Psoas muscle (tissue), 8 donors: ENCODE data around the gene CCDC175. TPM values are rescaled to one million over a fixed set of nuclear protein-coding genes. Genes with fewer than 3 reads are reported as not detected.

ENCODE experiments used
- ATAC-seq, 4 donors: fragments of 200-7000 bp; cut with Tn5 transposase; one replicate each; pipeline ENCODE4 v1.9.1; 2020; ENCODE audit warnings: moderate library complexity in 3 of 4, mild to moderate bottlenecking in 2 of 4
- DNase-seq, 2 donors: peaks; one replicate each; pipeline ENCODE4 v3.0.0-alpha.2; 2020
- H3K27ac ChIP-seq: fragments of 200-600 bp; one replicate; pipeline ENCODE4 v1.8.0; 2022
- H3K27me3 ChIP-seq, 3 donors: fragments of 200-600 bp in 1 of 3; one replicate each; pipeline versions ENCODE4 v1.6.1 to v1.8.0; 2013 to 2022; ENCODE audit warnings: low read length in 2 of 3, mild to moderate bottlenecking in 2 of 3, moderate library complexity in 1 of 3; ENCODE audit not compliant: insufficient read depth in 3 of 3
- H3K36me3 ChIP-seq, 2 donors: fragments of 200-600 bp in 1 of 2; one replicate each; pipeline versions ENCODE4 v1.6.1 to v1.8.0; 2013 to 2022; ENCODE audit warnings: low read depth in 1 of 2, mild to moderate bottlenecking in 1 of 2, moderate library complexity in 1 of 2; ENCODE audit not compliant: insufficient read depth in 1 of 2
- H3K4me1 ChIP-seq: fragments of 200-600 bp; one replicate; pipeline ENCODE4 v1.8.0; 2022
- H3K4me3 ChIP-seq: fragments of 200-600 bp; one replicate; pipeline ENCODE4 v1.8.0; 2022; ENCODE audit warnings: mild to moderate bottlenecking
- H3K9me3 ChIP-seq: fragments of 200-600 bp; one replicate; pipeline ENCODE4 v1.8.0; 2022
- WGBS, 3 donors: extraction: QIAGEN DNeasy Blood & Tissue Kit; methylation state at CpG; one replicate each; pipeline versions ENCODE4 v1.1.6 to v1.1.7; 2013; 5-methylcytosine and 5-hydroxymethylcytosine counted together
- intact Hi-C, 2 donors: fragments of 100-400 bp; cut with DNase I; formaldehyde crosslinking; loops; one replicate each; pipeline versions ENCODE4 v1.11.0 to v1.14.2; 2022
- polyA plus RNA-seq, 3 donors: library from polyadenylated mRNA; stranded (reverse); fragments of 200-250 nt; gene quantifications; one replicate each; pipeline ENCODE4 v1.2.3, GENCODE V29; 2013
- total RNA-seq, 4 donors: library from RNA; stranded (reverse); fragmentation: NEBNext Ultra II Directional in 2 of 4; extraction: Animal tissue kit (Norgen Biotek cat#: 25700) in 2 of 4; gene quantifications; one replicate each; pipeline versions ENCODE4 v1.2.1 to v1.2.4, GENCODE V29; 2021 to 2023
- TF ChIP-seq, protein P1 (sequence below): fragments of 200-600 bp; IDR thresholded peaks from one replicate; pipeline ENCODE4 v1.8.0; 2022; ENCODE audit warnings: antibody characterized with exemption
- donor health status: healthy with polysubstance abuse.
- donor health status: DM: no; HTN: no; CAD: no; lungs with moderate emphysema.
- donor health status: Bipolar disorder and iron deficiency.
- donor health status: healthy.
- donor health status: DM: yes; HTN: yes; CAD: no.
- donor health status: DM: no; HTN: no; CAD: no.
- donor health status: DM: no; HTN: no; CAD: no.
- donor health status: DM: yes; HTN: yes; CAD: no.

CCDC175 gene
- total and polyA plus RNA-seq, 7 donors: not detected

DNA sequence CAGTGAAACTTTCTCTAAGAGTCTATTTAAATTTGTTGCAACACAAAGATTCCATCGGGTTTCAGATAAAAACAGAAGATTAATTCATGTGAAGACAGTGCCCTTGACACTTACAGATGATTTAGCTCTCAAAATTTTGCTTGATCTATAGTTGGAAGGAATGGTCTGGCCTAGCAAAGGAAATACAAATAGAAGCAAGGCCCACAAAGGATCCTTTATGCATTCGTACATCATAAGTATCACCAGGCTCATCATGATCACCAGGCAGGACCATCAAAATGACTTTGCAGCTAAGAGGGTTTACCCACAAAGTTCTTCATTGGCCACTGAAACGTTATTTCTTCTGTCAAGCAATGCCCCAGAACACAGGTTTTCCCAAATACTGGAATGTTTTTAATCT lies 67.5 kb downstream of the CCDC175 start:
- no peak for ATAC-seq
- intact Hi-C loops: loop anchor here (2.0 to 10.0 kb wide), 3 partner anchors 68 to 676 kb away; partner anchors contain the start of gene CCDC175 (in 2 of the 2)
- TF ChIP-seq, protein P1, sequence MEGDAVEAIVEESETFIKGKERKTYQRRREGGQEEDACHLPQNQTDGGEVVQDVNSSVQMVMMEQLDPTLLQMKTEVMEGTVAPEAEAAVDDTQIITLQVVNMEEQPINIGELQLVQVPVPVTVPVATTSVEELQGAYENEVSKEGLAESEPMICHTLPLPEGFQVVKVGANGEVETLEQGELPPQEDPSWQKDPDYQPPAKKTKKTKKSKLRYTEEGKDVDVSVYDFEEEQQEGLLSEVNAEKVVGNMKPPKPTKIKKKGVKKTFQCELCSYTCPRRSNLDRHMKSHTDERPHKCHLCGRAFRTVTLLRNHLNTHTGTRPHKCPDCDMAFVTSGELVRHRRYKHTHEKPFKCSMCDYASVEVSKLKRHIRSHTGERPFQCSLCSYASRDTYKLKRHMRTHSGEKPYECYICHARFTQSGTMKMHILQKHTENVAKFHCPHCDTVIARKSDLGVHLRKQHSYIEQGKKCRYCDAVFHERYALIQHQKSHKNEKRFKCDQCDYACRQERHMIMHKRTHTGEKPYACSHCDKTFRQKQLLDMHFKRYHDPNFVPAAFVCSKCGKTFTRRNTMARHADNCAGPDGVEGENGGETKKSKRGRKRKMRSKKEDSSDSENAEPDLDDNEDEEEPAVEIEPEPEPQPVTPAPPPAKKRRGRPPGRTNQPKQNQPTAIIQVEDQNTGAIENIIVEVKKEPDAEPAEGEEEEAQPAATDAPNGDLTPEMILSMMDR: no peak

DNA sequence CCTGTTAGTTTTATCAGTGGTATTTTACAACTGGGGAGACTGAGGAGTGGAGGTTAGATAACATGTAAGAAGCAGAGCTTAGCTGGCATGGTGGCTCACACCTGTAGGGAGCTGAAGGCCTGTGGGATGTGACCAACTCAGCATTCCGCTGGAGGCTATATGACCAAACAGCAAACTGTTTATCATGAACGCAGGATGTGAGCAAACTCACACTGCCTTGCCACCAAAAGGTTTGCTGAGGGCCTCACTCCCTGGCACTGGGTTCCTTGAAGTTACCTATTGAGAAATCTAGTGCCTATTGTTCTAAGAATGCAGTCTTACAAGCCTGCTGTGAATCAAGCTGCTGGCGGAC lies 68.9 kb downstream of the CCDC175 start:
- Histone ChIP-seq H3K4me1 (no peaks in the 10 kb centered on the region), H3K27ac (no peak overlapping the region), H3K4me3 (no peak overlapping the region), H3K27me3 (no peaks in the 10 kb centered on the region), H3K9me3 (no peaks in the 10 kb centered on the region), H3K36me3 (peaks cover 0 to 22% of the 10 kb centered on the region in 2 donors)
- DNase-seq (no peak), ATAC-seq (peak in 1 of 4 donors; percentile 13)
- intact Hi-C loops: loop anchor here (2.0 to 10.0 kb wide), 3 partner anchors 69 to 677 kb away; partner anchors contain the start of gene CCDC175 (in 2 of the 2)
- TF ChIP-seq, protein P1: no peak
- WGBS, 3 donors: 80 to 91% (median 89%) methylated on average over 3 of the region's 3 CpGs

More for the DNA sequence above, 67.5 kb downstream of the CCDC175 start:
- H3K27ac ChIP-seq: no peak overlapping the region
- WGBS, 3 donors: 81 to 90% (median 86%) methylated on average over 3 of the region's 3 CpGs
- H3K4me3 ChIP-seq: no peak overlapping the region
- H3K27me3 ChIP-seq: no peaks in the 10 kb centered on the region
- H3K4me1 ChIP-seq: no peaks in the 10 kb centered on the region
- H3K36me3 ChIP-seq: peaks cover 0 to 13% of the 10 kb centered on the region in 2 donors
- H3K9me3 ChIP-seq: no peaks in the 10 kb centered on the region
- DNase-seq: no peak

DNA sequence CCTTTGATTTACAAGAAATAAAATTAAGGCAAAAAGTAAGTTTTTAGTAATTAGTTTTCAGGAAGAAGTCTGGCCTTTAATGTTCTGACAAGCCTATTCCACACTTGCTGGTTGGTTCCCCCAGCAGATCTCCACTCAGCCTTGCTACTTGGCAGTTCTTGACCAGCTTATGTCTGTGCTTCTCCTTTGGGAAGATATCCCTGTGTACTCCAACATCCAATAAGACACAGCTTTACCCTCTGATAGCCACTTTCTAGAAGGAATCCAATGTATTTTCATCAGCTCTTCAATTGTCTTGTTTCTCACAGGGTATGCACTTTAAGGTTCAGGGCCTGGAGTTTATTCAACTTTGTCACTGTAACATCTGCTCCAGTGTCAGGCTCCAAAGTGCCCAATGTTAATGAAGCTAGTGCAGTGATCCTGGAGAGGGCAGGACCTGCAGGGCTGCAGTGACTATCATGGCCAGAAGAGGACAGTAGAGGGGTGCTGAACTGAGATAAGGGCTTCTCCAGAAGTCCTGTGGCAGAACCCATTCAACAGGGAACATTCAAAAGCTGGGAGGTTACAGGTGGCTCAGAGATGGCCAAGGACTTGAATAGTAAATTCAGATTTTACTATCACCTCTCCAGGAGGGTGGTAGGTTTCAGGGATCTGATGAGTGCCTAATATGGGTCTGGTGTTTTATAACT lies 69.4 kb downstream of the CCDC175 start:
- DNase-seq: peak in 1 of 2 donors; percentile 23
- H3K36me3 ChIP-seq: peaks cover 0 to 22% of the 10 kb centered on the region in 2 donors
- H3K4me3 ChIP-seq: no peak overlapping the region
- no peaks in the 10 kb centered on the region for H3K4me1 ChIP-seq
- ATAC-seq: peak; percentile 61 to 92 (median 81)
- no peaks in the 10 kb centered on the region for H3K9me3 ChIP-seq
- no peaks in the 10 kb centered on the region for H3K27me3 ChIP-seq
- TF ChIP-seq, protein P1: peak; percentile 76
- no peak overlapping the region for H3K27ac ChIP-seq
- intact Hi-C loops: loop anchor here in 1 of 2 donors (5.0 to 10.0 kb wide), 2 partner anchors 70 to 678 kb away; partner anchors contain the start of gene CCDC175

DNA sequence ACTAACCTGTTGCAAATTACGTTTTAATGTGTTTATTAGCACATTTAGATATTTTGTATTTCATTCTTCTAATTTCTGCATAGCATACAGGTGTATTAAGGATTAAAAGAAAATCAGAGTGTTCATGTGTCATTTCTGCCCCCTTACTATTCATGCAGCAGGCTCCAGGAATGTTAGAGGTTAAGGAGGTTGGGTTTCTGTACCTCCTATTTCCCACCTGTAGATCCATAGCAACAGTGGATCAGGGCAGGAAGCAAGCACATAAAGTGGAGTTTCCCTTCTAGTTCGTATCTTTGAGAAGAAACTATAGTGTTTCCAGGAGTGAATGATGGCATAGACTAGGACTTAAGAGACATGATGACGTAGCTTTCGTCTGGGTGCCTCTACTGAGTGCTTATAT lies 73.4 kb downstream of the CCDC175 start:
- WGBS, 3 donors: 83 to 94% (median 92%) methylated on average over 4 of the region's 4 CpGs
- no peak for ATAC-seq

More for the DNA sequence above, 73.4 kb downstream of the CCDC175 start:
- DNase-seq: no peak
- H3K9me3 ChIP-seq: no peaks in the 10 kb centered on the region
- intact Hi-C loops: loop anchor here in 1 of 2 donors (10.0 kb wide), 1 partner anchor 682 kb away; no protein-coding TSS in a partner anchor
- TF ChIP-seq, protein P1: no peak
- no peaks in the 10 kb centered on the region for H3K27me3 ChIP-seq
- no peak overlapping the region for H3K4me3 ChIP-seq
- H3K4me1 ChIP-seq: no peaks in the 10 kb centered on the region
- peaks cover 0 to 45% of the 10 kb centered on the region in 2 donors for H3K36me3 ChIP-seq
- H3K27ac ChIP-seq: no peak overlapping the region
